ENCODE results near the gene DIRAS3.
A peak's percentile ranks its signal among the peaks of the same experiment; 100 is the strongest.
"Not testable (repeated sequence)": the region's sequence is repeated elsewhere in the genome, so short reads cannot be mapped to it uniquely, and the experiment has no call there.

DIRAS3 gene

GRCh38 chr1:68078647-68079046 is 28.2 kb upstream of the DIRAS3 start:
- no peak overlapping the region for H3K4me3 ChIP-seq (ENCODE audit: low read depth, low read length)
- TF ChIP-seq CTCF (IDR thresholded peaks at IDR 0.05; ENCODE audit: borderline replicate concordance, insufficient read depth, low read depth, low read length): no peak

GRCh38 chr1:68074472-68074871 is 24.0 kb upstream of the DIRAS3 start:
- no peak for TF ChIP-seq CTCF (IDR thresholded peaks at IDR 0.05; ENCODE audit: borderline replicate concordance, insufficient read depth, low read depth, low read length)
- H3K4me3 ChIP-seq (ENCODE audit: low read depth, low read length): no peak overlapping the region

GRCh38 chr1:68065766-68066165 is 15.3 kb upstream of the DIRAS3 start:
- H3K4me3 ChIP-seq (ENCODE audit: low read depth, low read length): no peak overlapping the region
- no peak for TF ChIP-seq CTCF (IDR thresholded peaks at IDR 0.05; ENCODE audit: borderline replicate concordance, insufficient read depth, low read depth, low read length)

- H3K4me3 ChIP-seq (ENCODE audit: low read depth, low read length): not testable (repeated sequence)
- TF ChIP-seq CTCF (IDR thresholded peaks at IDR 0.05; ENCODE audit: borderline replicate concordance, insufficient read depth, low read depth, low read length): peak; percentile 16; the same call in 1 of the 2 replicates
These were observed 7.6 kb upstream of the DIRAS3 start for GRCh38 chr1:68058053-68058452.

- TF ChIP-seq CTCF (IDR thresholded peaks at IDR 0.05; ENCODE audit: borderline replicate concordance, insufficient read depth, low read depth, low read length): peak; percentile 20; the same call in 1 of the 2 replicates
- no peak overlapping the region for H3K4me3 ChIP-seq (ENCODE audit: low read depth, low read length)
These were observed 7.1 kb upstream of the DIRAS3 start for GRCh38 chr1:68057564-68057963.

GRCh38 chr1:68057050-68057449 is 6.6 kb upstream of the DIRAS3 start:
- H3K4me3 ChIP-seq (ENCODE audit: low read depth, low read length): no peak overlapping the region
- TF ChIP-seq CTCF (IDR thresholded peaks at IDR 0.05; ENCODE audit: borderline replicate concordance, insufficient read depth, low read depth, low read length): no peak

- no peak overlapping the region for H3K4me3 ChIP-seq (ENCODE audit: low read depth, low read length)
- no peak for TF ChIP-seq CTCF (IDR thresholded peaks at IDR 0.05; ENCODE audit: borderline replicate concordance, insufficient read depth, low read depth, low read length)
These were observed 1.0 kb upstream of the DIRAS3 start for GRCh38 chr1:68051475-68051874.

Data from GM12875 (cell line).